HepG2 (cell line): ENCODE data around the gene F7. TPM values are rescaled to one million over a fixed set of nuclear protein-coding genes. Genes with fewer than 3 reads are reported as not detected.

Source experiments
- FOXM1 ChIP-seq: sonication (generic); formaldehyde crosslinking; IDR thresholded peaks from 2 replicates; pipeline ENCODE4 v1.5.0; 2020; ENCODE audit warnings: missing genetic modification reagents
- GZF1 ChIP-seq: sonication (generic); formaldehyde crosslinking; IDR thresholded peaks from 2 replicates; pipeline ENCODE4 v1.5.1; 2020; ENCODE audit warnings: mild to moderate bottlenecking, missing genetic modification reagents
- HIVEP1 ChIP-seq: sonication (generic); formaldehyde crosslinking; IDR thresholded peaks from 2 replicates; pipeline ENCODE4 v1.4.0; 2020; ENCODE audit warnings: mild to moderate bottlenecking, missing genetic modification reagents
- KLF11 ChIP-seq: IDR thresholded peaks from 2 replicates; pipeline ENCODE4 v1.6.1; 2016; ENCODE audit warnings: missing compliant biosample characterization
- NAIF1 ChIP-seq: sonication (generic); formaldehyde crosslinking; IDR thresholded peaks from 2 replicates; pipeline ENCODE4 v1.5.0; 2020; ENCODE audit warnings: mild to moderate bottlenecking, missing genetic modification reagents, borderline replicate concordance
- NKX3-1 ChIP-seq: sonication (generic); formaldehyde crosslinking; IDR thresholded peaks from 2 replicates; pipeline ENCODE4 v1.5.0; 2020; ENCODE audit warnings: missing genetic modification reagents
- SIN3B ChIP-seq: fragments of 150-350 bp; IDR thresholded peaks from 2 replicates; pipeline ENCODE4 v1.6.1; 2014; ENCODE audit warnings: low read length
- TEAD3 ChIP-seq: optimal IDR thresholded peaks from 2 replicates; pipeline ENCODE3; 2016; ENCODE audit warnings: borderline replicate concordance
- ZNF335 ChIP-seq: sonication (generic); formaldehyde crosslinking; IDR thresholded peaks from 2 replicates; pipeline ENCODE4 v1.4.0; 2020; ENCODE audit warnings: missing genetic modification reagents
- ZNF337 ChIP-seq: sonication (generic); formaldehyde crosslinking; IDR thresholded peaks from 2 replicates; pipeline ENCODE4 v1.5.1; 2020; ENCODE audit warnings: missing genetic modification reagents, low read depth, mild to moderate bottlenecking, borderline replicate concordance
- ZNF468 ChIP-seq: sonication (generic); formaldehyde crosslinking; IDR thresholded peaks from 2 replicates; pipeline ENCODE4 v1.8.0; 2022; ENCODE audit warnings: mild to moderate bottlenecking, moderate library complexity, missing genetic modification reagents
- ZNF496 ChIP-seq: sonication (generic); formaldehyde crosslinking; IDR thresholded peaks from 2 replicates; pipeline ENCODE4 v1.8.1; 2023; ENCODE audit warnings: mild to moderate bottlenecking, moderate library complexity, missing genetic modification reagents; ENCODE audit not compliant: insufficient replicate concordance
- ZNF737 ChIP-seq: sonication (generic); formaldehyde crosslinking; IDR thresholded peaks from 2 replicates; pipeline ENCODE4 v1.5.0; 2020; ENCODE audit warnings: missing genetic modification reagents, mild to moderate bottlenecking, borderline replicate concordance
- ZNF839 ChIP-seq: sonication (generic); formaldehyde crosslinking; IDR thresholded peaks from 2 replicates; pipeline ENCODE4 v1.4.0; 2020; ENCODE audit warnings: missing genetic modification reagents, mild to moderate bottlenecking, borderline replicate concordance
- ZNF850 ChIP-seq: sonication (generic); formaldehyde crosslinking; conservative IDR thresholded peaks from 2 replicates; pipeline ENCODE4 v1.9.0; 2021; ENCODE audit warnings: mild to moderate bottlenecking, missing genetic modification reagents
- ZSCAN21 ChIP-seq: sonication (generic); formaldehyde crosslinking; IDR thresholded peaks from 2 replicates; pipeline ENCODE4 v1.8.0; 2022; ENCODE audit warnings: mild to moderate bottlenecking, missing genetic modification reagents, moderate library complexity, borderline replicate concordance
- polyA plus RNA-seq, 8 experiments: library from polyadenylated mRNA; depleted of rRNA in 3 of 8; stranded (reverse) in 7 of 8; unstranded in 1 of 8; fragments of >200 nt; fragmentation: Illumina TruSeq in 4 of 8; extraction: Trizol in 4 of 8; gene quantifications; 2 replicates each; pipeline versions ENCODE4 v1.2.1 to v1.2.3, GENCODE V29; 2011 to 2016; ENCODE audit warnings: low read depth in 4 of 8, missing spikeins in 1 of 8, mixed read lengths in 1 of 8; ENCODE audit not compliant: insufficient read depth in 1 of 8
- total RNA-seq, 5 experiments: library from RNA; depleted of rRNA; stranded (reverse); fragments of >200 nt; fragmentation: Illumina TruSeq; extraction: Trizol; gene quantifications; 2 replicates each; pipeline ENCODE4 v1.2.3, GENCODE V29; 2016; ENCODE audit warnings: low read depth in 1 of 5
- TF ChIP-seq, protein P1 (sequence below): sonication (generic); formaldehyde crosslinking; IDR thresholded peaks from 2 replicates; pipeline ENCODE4 v1.5.0; 2020; ENCODE audit warnings: mild to moderate bottlenecking, missing genetic modification reagents, borderline replicate concordance

F7 gene
- total and polyA plus RNA-seq, 2 of the 13 experiments (the other 11 are each of a cell fraction or from before 2014, with no cell fraction given) = 12.6 to 26.5 TPM

DNA sequence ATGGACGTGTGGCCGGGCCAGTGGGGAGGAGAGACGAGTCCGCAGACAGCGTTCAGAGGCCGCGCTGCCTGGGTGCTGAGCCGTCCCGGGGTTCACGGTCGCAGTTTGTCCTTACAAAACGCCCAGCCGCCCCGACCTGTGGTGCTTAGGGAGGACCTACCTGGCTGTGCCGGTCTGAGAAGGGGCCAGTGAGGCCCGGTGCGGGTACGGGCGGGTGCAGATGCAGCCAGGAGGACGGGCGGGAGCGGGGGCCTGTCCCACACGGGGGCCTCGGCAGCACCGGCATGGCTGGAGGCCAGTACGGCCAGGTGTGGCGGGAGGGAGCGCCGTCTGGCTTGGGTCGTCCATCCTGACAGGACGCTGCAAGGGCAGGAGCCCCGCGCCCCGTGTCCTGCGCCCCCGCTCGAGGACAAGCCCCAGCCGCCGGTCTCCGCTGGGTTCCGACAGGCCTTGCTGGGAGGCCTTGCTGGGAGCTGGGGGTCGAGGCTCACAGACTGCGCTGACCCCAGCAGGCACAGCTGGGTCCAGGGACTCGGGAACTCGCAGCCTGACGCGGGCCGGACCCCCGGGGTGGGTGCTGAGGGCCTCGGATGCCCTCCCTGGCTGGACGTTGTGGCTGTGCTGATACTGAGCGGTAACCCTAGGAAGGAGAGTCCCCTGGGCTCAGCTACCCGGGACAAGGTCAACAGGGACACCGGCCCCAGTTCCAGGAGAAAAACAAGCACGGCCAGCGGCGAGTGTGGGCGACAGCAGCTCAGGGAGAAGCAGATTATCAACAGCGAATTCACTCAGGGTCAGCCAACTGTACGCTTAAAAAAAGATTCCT, 47.6 kb downstream of the F7 start (continued):
- TF ChIP-seq, protein P1, sequence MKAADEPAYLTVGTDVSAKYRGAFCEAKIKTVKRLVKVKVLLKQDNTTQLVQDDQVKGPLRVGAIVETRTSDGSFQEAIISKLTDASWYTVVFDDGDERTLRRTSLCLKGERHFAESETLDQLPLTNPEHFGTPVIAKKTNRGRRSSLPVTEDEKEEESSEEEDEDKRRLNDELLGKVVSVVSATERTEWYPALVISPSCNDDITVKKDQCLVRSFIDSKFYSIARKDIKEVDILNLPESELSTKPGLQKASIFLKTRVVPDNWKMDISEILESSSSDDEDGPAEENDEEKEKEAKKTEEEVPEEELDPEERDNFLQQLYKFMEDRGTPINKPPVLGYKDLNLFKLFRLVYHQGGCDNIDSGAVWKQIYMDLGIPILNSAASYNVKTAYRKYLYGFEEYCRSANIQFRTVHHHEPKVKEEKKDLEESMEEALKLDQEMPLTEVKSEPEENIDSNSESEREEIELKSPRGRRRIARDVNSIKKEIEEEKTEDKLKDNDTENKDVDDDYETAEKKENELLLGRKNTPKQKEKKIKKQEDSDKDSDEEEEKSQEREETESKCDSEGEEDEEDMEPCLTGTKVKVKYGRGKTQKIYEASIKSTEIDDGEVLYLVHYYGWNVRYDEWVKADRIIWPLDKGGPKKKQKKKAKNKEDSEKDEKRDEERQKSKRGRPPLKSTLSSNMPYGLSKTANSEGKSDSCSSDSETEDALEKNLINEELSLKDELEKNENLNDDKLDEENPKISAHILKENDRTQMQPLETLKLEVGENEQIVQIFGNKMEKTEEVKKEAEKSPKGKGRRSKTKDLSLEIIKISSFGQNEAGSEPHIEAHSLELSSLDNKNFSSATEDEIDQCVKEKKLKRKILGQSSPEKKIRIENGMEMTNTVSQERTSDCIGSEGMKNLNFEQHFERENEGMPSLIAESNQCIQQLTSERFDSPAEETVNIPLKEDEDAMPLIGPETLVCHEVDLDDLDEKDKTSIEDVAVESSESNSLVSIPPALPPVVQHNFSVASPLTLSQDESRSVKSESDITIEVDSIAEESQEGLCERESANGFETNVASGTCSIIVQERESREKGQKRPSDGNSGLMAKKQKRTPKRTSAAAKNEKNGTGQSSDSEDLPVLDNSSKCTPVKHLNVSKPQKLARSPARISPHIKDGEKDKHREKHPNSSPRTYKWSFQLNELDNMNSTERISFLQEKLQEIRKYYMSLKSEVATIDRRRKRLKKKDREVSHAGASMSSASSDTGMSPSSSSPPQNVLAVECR (CRISPR knock-in tag) = peak; percentile 47; the same call in 1 of the 2 replicates
- TF ChIP-seq FOXM1 (CRISPR knock-in tag) (0 out of 2 replicates have a peak, but pooled peaks have one; percentile 33), ZNF850 (no peak), TEAD3 (no peak), ZNF337 (CRISPR knock-in tag) (no peak; the same call in 1 of the 2 replicates), SIN3B (no peak), HIVEP1 (CRISPR knock-in tag) (peak; percentile 69), ZNF468 (CRISPR knock-in tag) (0 out of 2 replicates have a peak, but pooled peaks have one; percentile 0), KLF11 (CRISPR knock-in tag) (0 out of 2 replicates have a peak, but pooled peaks have one; percentile 14), ZNF737 (CRISPR knock-in tag) (0 out of 2 replicates have a peak, but pooled peaks have one; percentile 24), ZSCAN21 (CRISPR knock-in tag) (peak; percentile 76; the same call in 1 of the 2 replicates), GZF1 (peak; percentile 83), ZNF839 (CRISPR knock-in tag) (0 out of 2 replicates have a peak, but pooled peaks have one; percentile 85), NAIF1 (CRISPR knock-in tag) (no peak; the same call in 1 of the 2 replicates), NKX3-1 (CRISPR knock-in tag) (no peak), ZNF335 (CRISPR knock-in tag) (no peak), ZNF496 (no peak)
